Measurements from ENCODE around the gene NANOGP8. TPM values are rescaled to one million over a fixed set of nuclear protein-coding genes. Genes with fewer than 3 reads are reported as not detected.
A peak's percentile ranks its signal among the peaks of the same experiment; 100 is the strongest.
"Not testable (repeated sequence)": the region's sequence is repeated elsewhere in the genome, so short reads cannot be mapped to it uniquely, and the experiment has no call there.

The NANOGP8 gene, protein sequence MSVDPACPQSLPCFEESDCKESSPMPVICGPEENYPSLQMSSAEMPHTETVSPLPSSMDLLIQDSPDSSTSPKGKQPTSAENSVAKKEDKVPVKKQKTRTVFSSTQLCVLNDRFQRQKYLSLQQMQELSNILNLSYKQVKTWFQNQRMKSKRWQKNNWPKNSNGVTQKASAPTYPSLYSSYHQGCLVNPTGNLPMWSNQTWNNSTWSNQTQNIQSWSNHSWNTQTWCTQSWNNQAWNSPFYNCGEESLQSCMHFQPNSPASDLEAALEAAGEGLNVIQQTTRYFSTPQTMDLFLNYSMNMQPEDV
- not detected in 2 replicates for total RNA-seq (2014; rRNA removed; shearing (Covaris generic))
- polyA plus RNA-seq (2015; cell fraction: cytosol; rRNA removed): not detected in 2 replicates
- polyA plus RNA-seq (2015; cell fraction: nucleus; rRNA removed): not detected in 2 replicates

DNA sequence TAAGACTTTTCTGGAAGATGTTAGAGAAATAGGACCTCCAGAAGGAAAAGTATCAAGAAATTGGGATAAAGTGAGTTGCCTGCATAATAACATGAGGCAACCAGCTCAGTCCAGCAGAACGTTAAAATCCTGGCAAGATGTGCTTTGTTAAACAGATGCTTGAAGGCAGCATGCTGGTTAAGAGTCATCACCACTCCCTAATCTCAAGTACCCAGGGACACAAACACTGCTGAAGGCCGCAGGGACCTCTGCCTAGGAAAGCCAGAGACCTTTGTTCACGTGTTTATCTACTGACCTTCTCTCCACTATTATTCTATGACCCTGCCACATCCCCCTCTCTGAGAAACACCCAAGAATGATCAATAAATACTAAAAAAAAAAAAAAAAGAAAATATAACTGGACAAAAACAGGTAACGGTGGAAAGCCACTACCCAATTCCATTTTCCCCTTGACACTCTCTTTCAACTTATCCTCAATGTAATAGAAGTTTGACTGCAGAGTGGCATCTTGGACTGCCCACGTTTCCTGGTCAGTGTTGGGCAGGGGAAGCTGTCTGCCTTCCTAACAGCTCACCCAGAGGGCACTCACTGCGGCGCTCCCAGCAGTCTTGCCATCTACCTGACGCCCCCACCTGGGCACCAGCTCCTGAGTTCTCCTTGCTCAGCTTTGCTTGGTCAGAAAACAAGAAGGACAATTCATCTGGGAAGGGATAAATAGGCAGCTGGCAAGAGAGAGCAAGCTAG lies at the start of gene NANOGP8:
NANOGP8 (minus strand) TSS at position 120 of the 744 bp plus-strand sequence. CDS start 185 bp downstream, outside the sequence.
- in situ Hi-C loops (cut with HindIII; ENCODE audit: low pct_unique_long_range_greater_than_20kb, low sequenced_read_pairs); DNase-seq (ENCODE audit: low read depth, low spot score): not testable (repeated sequence)

DNA sequence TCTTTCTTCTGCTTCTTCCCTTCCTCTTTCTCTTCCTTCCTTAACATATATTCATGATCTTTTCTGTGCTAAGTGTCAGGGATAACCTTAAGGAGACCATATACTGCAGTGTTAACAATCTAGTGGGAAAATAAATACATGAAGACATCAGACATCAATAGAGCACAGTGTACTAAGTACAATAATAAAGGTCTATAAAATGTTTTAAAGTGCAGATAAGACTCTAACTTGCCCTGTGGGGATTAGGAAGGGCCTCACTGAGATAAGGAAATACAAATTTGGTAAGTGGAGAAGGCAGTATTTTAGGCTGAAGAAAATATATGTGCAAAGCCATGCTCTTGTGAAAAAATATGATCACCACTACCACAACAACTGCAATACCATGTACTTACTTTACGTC lies 49.2 kb upstream of the NANOGP8 start:
- in situ Hi-C loops (cut with HindIII; ENCODE audit: low pct_unique_long_range_greater_than_20kb, low sequenced_read_pairs): no loop called here
- DNase-seq (ENCODE audit: low read depth, low spot score): no peak

DNA sequence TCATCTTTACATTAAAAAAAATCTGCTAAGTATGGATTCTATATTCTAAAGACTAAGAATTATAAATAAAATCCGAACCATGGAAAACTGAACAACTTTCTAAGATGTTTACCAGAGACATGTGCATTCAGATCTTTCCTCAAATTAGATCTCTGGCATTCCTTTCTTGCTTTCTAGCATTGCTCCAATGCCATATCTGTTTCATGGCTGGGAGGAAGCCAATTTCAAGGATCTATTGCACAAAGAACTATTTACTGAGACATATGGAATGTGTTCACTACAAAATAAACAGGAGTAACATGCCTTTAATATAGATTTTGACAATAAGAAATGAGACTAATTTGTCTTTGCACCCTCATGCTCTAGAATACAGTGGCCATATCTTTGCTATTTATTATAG lies 45.1 kb upstream of the NANOGP8 start:
- no peak for DNase-seq (ENCODE audit: low read depth, low spot score)
- in situ Hi-C loops (cut with HindIII; ENCODE audit: low pct_unique_long_range_greater_than_20kb, low sequenced_read_pairs): no loop called here

DNA sequence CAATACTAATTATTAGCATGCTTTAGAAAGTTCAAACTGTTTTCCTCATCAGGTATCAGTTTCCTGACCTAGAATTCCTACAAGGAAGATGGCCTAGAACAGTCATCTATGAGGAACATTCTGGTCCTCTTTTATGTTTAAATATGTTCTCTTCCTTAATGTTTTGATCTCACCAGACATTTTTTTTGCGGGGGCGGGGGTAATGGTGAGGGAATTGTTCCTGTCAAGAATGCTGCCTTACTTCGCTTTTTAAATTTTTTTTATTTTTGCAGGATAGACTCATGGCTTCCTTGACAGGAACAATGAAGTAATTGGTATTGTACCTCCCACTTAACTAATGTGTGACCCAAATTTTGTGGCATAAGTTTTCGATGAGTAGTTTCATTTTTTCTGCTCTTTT lies 44.3 kb upstream of the NANOGP8 start:
- no peak for DNase-seq (ENCODE audit: low read depth, low spot score)
- in situ Hi-C loops (cut with HindIII; ENCODE audit: low pct_unique_long_range_greater_than_20kb, low sequenced_read_pairs): no loop called here

DNA sequence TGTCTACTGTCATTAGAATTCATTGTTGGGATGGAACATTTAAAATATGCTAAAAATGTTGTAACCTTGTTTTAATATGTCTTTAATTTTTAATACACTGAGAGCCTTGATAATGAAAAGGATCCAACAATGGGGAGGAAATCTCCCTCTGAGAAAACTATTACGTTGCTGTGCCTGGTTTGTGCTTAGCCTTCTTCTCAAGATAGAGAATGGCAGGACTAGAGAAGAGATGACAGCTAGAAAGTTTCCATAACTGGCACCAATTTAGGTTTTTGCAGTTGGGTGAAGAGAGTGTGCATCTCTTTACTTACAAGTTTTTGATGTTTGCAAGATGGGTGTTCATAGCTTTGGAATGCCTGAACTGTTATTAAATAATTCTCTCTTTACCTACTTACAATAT lies 42.6 kb upstream of the NANOGP8 start:
- in situ Hi-C loops (cut with HindIII; ENCODE audit: low pct_unique_long_range_greater_than_20kb, low sequenced_read_pairs): no loop called here
- DNase-seq (ENCODE audit: low read depth, low spot score): no peak

DNA sequence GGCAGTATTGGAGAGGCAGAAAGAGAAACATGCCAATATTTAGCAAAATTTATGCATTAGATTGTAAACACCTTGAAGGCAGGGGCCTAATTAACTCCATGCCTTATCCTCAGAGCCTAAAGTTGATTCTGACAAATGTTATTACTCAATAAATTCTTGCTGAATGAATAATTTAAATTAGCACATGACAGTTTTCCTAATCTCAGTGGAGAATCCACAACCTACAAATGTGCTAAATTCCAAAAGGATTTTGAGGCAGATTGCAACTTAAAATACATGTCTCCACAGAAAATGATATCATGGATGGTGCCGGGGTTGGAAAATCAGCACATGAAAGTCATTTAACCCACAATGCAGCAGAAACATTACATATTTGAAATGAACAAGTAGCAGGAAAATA lies 41.1 kb upstream of the NANOGP8 start:
- in situ Hi-C loops (cut with HindIII; ENCODE audit: low pct_unique_long_range_greater_than_20kb, low sequenced_read_pairs): no loop called here
- no peak for DNase-seq (ENCODE audit: low read depth, low spot score)

DNA sequence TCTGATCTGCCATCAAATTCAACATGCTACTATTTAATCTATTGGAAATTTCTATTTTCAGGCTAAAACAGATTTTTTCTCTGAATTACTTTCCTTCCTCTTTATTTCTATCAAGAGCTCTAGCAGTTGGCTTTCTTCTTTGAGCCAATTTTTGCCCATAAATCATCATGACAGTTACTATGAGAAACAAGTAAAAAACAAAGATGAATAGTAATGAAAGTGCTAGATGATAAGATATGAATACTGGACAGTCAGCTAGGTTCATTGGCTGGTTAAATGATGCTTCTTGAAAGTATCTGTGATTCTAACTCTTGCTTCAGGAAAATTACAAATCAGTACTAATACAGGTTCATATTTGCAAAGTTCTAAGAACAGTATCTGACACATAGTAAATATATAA lies 38.6 kb upstream of the NANOGP8 start:
- DNase-seq (ENCODE audit: low read depth, low spot score): peak; percentile 8
- in situ Hi-C loops (cut with HindIII; ENCODE audit: low pct_unique_long_range_greater_than_20kb, low sequenced_read_pairs): no loop called here

DNA sequence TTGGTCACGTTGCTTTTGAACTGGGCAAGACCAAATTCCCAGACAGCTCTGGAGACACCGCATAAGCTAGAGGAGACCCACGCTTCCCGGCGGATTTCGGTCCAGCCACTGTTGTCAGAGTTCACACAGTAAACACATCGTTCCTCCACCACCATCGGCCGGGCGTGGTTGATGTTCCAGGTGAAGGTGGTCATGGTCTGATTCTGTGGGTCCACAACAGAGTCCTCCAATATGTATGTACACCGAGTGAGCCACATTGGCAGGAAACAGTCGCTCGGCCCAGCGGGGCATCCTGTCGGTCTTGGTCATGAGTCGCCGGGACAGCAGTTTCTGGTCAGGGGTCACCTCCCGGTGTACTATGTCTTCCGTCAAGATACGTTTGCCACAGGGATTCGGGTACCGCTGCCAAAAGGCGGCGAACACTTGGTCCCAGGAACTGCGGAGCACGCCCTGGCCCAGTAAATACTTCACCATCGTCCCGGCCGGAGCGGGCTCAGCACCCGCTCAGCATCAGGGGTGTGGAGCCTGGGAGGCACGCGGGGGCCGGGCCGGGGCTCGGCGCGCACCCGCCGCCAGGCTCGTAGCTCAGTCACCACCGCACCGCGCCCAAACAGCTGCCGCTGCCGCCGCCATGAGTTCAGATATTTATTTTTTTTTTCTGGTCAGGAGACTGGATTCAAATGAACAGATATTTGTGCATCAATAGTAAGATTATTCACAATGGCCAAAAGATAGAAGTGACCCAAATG lies 36.7 kb upstream of the NANOGP8 start:
- in situ Hi-C loops (cut with HindIII; ENCODE audit: low pct_unique_long_range_greater_than_20kb, low sequenced_read_pairs): no loop called here
- no peak for DNase-seq (ENCODE audit: low read depth, low spot score)

DNA sequence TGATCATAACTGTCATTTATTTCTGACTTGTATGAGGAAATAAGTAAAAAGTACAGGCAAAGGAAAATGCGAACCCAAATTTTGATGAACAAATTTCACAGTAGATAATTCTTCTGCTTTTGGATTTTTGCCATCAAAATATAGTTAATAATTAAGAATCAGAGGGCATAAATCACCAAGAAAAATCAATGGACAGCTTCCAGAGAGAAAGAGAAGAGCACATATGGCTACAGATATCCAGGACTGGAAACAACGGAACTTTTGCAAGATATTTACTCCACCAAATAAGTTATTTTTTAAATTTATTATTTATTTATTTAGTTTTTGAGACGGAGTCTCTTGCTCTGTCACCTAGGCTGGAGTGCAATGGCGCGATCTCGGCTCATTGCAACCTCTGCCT lies 35.1 kb upstream of the NANOGP8 start:
- in situ Hi-C loops (cut with HindIII; ENCODE audit: low pct_unique_long_range_greater_than_20kb, low sequenced_read_pairs): no loop called here
- no peak for DNase-seq (ENCODE audit: low read depth, low spot score)

DNA sequence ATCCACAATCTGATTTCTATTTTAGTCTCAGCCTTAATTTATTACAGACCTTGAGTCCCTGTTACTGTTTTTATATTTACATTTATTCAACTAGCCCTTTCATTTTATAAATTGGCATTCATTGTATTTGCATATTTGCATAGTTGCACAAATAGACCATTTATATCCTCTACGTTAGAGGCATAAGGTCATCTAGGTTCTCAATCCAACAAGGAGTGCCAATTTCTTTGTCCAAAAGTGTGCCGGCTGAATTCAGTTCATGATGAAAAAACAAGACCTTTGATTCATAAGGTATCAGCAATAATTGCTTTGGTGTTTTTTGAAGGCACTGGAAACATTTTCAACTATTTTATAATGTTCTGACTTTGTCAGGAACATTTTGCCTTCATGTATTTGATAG lies 33.9 kb upstream of the NANOGP8 start:
- DNase-seq (ENCODE audit: low read depth, low spot score): no peak
- in situ Hi-C loops (cut with HindIII; ENCODE audit: low pct_unique_long_range_greater_than_20kb, low sequenced_read_pairs): no loop called here

DNA sequence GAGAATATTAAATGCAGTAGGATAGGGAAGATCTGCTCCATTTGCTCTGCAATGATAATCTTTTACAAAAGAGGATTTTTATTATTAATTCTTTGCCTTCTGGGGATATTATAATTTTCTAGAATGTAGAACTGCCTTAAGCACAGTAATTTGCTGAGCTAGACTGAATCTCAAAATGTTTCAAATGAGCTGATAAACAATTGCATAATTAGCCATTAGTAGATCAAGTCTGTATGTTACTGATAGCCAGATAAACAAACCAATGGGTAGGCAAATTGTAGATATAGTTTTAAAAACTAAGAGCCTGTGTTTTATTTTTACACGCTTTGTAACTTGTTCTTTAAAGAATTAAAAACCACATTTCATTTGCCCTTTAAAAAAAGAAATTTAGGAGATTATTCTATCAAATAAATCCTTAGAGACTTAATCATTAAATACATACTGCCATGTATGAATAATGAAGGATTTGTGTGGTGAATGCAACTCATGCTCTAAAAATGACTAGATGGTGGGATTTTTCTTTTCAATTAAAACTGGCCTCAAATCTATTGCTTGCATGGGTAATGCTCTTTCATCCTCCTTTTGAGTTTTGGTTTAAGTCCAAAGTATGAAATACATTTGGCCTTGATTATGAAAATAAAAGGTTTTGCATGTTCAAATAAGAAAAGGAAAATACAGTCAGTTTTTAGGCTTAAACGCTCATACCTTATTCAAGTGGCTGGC lies 32.6 kb upstream of the NANOGP8 start:
- DNase-seq (ENCODE audit: low read depth, low spot score): no peak
- in situ Hi-C loops (cut with HindIII; ENCODE audit: low pct_unique_long_range_greater_than_20kb, low sequenced_read_pairs): no loop called here

DNA sequence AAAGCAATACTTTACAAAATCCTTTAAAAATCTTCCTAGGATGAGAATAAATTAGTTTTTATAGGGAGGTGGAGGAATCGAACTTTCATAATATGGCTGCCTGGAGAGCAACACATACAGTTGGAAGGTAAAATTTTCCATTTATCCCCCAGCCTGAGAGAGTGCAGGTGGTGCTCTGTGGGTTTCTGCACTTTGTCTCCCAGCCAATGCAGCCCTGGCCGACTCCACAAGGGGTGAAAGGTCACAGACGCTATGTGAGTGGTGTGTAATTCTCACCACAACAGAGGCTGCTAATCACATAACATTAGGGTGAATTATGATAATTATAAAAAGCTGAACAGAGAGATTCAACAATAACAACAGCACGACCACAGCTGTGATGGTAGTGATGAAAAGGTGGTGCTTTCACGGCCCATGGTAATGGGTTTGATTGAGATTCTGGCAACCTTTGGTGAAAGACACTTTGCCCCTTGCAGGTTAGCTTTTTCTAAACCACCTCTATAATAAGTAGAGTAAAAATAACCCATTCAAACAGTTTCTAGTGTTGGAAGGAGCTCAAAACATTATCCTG lies 30.1 kb upstream of the NANOGP8 start:
- in situ Hi-C loops (cut with HindIII; ENCODE audit: low pct_unique_long_range_greater_than_20kb, low sequenced_read_pairs): no loop called here
- no peak for DNase-seq (ENCODE audit: low read depth, low spot score)

DNA sequence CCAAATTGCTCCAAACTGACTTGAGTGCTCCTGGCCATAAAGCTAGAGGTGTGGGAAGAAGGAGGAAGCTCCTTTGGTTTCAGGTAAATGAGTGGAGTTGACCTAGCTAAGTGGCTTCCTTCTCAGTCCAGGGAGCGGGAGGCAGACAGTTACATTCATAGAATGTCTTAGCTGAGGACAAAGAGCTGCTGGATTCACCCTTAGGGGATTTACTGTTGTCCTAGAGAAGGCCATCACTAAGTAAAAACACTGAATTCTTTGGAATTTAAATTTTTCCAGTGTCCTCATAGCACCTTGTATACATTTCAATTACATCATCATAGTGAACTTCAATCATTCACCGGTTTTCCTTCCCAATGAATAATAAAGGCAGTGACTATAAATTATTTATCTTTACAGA lies 27.3 kb upstream of the NANOGP8 start:
- in situ Hi-C loops (cut with HindIII; ENCODE audit: low pct_unique_long_range_greater_than_20kb, low sequenced_read_pairs): no loop called here
- no peak for DNase-seq (ENCODE audit: low read depth, low spot score)

DNA sequence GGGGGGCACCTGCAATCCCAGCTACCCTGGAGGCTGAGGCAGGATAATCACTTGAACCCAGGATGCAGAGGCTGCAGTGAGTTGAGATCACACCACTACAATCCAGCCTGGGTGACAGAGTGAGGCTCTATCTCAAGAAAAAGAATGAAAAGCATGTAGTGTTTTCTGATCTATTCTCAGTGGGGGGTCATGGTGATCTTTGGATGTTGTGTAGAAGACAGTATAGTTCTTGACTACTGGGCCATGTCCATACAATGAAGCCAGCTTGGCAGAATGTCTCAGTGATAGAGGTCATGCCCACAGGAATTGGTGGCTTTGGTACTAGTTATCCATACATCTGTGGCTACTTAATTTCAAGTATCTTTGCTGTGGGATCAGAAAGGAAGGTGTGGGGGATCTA lies 26.8 kb upstream of the NANOGP8 start:
- in situ Hi-C loops (cut with HindIII; ENCODE audit: low pct_unique_long_range_greater_than_20kb, low sequenced_read_pairs): no loop called here
- no peak for DNase-seq (ENCODE audit: low read depth, low spot score)

DNA sequence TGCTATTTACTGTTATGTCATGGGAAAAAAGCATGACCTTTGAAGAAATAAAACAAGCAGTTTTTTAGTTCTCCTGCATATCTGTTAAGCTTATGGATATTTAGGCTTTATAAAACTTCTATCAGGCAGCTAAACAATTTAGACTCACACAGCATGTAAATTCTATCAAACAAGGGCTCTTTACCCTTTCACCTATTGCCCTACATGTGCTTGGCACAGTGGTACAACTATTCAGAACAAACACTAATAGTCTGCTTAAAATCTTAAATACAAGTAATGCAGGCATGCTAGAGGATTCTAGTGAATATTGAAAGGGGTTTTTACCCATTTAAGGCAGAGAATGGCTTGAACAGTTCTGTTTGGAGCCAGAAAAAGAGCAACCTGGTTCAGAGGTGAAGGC lies 23.4 kb upstream of the NANOGP8 start:
- in situ Hi-C loops (cut with HindIII; ENCODE audit: low pct_unique_long_range_greater_than_20kb, low sequenced_read_pairs): no loop called here

DNA sequence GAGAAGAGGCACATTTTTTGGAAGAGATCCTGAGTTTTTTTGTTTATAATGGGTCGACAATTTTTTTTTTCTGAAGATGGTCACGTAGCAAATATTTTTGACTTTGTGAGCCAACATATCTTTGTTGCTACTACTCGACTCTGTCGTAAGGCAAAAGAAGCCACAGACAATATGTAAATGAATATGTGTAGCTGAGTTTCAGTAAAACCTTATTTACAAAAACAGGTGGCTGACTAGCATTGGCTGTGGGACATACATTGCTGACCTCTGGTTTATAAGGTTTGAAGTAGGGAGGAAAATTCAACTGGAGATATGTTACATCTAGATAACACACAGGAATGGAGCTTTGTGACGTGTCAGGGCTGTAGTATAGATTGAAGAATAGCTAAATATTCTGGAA lies 22.5 kb upstream of the NANOGP8 start:
- in situ Hi-C loops (cut with HindIII; ENCODE audit: low pct_unique_long_range_greater_than_20kb, low sequenced_read_pairs): no loop called here
- no peak for DNase-seq (ENCODE audit: low read depth, low spot score)

More for the DNA sequence above, 23.4 kb upstream of the NANOGP8 start:
- no peak for DNase-seq (ENCODE audit: low read depth, low spot score)

DNA sequence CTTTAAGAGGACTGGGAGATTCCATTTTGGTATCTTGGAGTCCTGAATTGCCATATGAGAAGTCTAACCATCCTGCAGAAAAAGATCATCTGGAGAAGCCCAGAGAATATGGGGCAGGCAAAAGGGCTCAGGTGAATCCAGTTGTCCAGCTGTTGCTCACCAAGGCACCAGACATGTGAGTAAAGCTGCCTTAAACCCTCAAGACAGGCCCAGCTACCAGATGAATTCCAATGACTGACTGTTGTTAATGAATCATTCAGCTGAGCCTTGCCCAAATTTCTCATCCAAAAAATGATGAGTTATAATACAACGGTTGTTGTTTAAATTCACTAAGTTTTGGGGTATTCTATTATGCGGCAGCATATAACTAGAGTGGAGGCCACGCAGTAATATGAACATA lies 22.0 kb upstream of the NANOGP8 start:
- DNase-seq (ENCODE audit: low read depth, low spot score): no peak
- in situ Hi-C loops (cut with HindIII; ENCODE audit: low pct_unique_long_range_greater_than_20kb, low sequenced_read_pairs): no loop called here

Measured in SK-MEL-5 (cell line).